ENCODE data around the gene MYO1D. TPM values are rescaled to one million over a fixed set of nuclear protein-coding genes. Genes with fewer than 3 reads are reported as not detected.

MYO1D gene
- total RNA-seq, 1 experiment from 2014 or later, result 57.2 TPM

- BruUV-seq (replicated peaks), result no TSS peak
- Mint-ChIP-seq H3K27me3 (ENCODE audit: unreplicated experiment) (no peaks in the 10 kb centered on the region), H3K36me3 (ENCODE audit: insufficient read depth, unreplicated experiment) (peaks cover 57% of the 10 kb centered on the region)
These were observed 412.6 kb downstream of the MYO1D start for GRCh38 chr17:32464374-32464773.

GRCh38 chr17:32463304-32463703, 413.6 kb downstream of the MYO1D start:
- Mint-ChIP-seq H3K4me3 (ENCODE audit: low read depth, unreplicated experiment) (no peak overlapping the region), H3K27ac (ENCODE audit: unreplicated experiment) (peak overlapping the region; percentile 37), H3K9me3 (ENCODE audit: low read depth, unreplicated experiment) (no peaks in the 10 kb centered on the region), H3K36me3 (ENCODE audit: insufficient read depth, unreplicated experiment) (peaks cover 58% of the 10 kb centered on the region), H3K27me3 (ENCODE audit: unreplicated experiment) (no peaks in the 10 kb centered on the region), H3K4me1 (ENCODE audit: low read depth, unreplicated experiment) (peaks cover 12% of the 10 kb centered on the region)
- TF ChIP-seq CTCF (IDR thresholded peaks at IDR 0.05; ENCODE audit: unreplicated experiment), result no peak
- DNase-seq, result no peak
- CTCF ChIA-PET, result interaction anchor here (0.7 to 3.9 kb wide), 4 partner anchors 18 to 126 kb away, joined by 3 to 22 read pairs (median 4); partner anchors contain the start of genes CDK5R1 and PSMD11
- no TSS peak for BruUV-seq (replicated peaks)
- intact Hi-C loops (cut with micrococcal nuclease; ENCODE audit: unreplicated experiment), result loop anchor here (2.0 to 5.0 kb wide), 2 partner anchors 145 to 294 kb away; no protein-coding TSS in a partner anchor

More at GRCh38 chr17:32464374-32464773, 412.6 kb downstream of the MYO1D start:
- Mint-ChIP-seq H3K9me3 (ENCODE audit: low read depth, unreplicated experiment) (no peaks in the 10 kb centered on the region), H3K4me1 (ENCODE audit: low read depth, unreplicated experiment) (peaks cover 8% of the 10 kb centered on the region), H3K4me3 (ENCODE audit: low read depth, unreplicated experiment) (no peak overlapping the region), H3K27ac (ENCODE audit: unreplicated experiment) (no peak overlapping the region)
- CTCF ChIA-PET, result interaction anchor here (0.7 to 3.9 kb wide), 3 partner anchors 9 to 54 kb away, joined by 4 to 22 read pairs (median 5); partner anchors contain the start of gene PSMD11
- DNase-seq, result no peak
- no peak for TF ChIP-seq CTCF (IDR thresholded peaks at IDR 0.05; ENCODE audit: unreplicated experiment)
- intact Hi-C loops (cut with micrococcal nuclease; ENCODE audit: unreplicated experiment), result loop anchor here (5.0 kb wide), 1 partner anchor 293 kb away; no protein-coding TSS in a partner anchor

DNA sequence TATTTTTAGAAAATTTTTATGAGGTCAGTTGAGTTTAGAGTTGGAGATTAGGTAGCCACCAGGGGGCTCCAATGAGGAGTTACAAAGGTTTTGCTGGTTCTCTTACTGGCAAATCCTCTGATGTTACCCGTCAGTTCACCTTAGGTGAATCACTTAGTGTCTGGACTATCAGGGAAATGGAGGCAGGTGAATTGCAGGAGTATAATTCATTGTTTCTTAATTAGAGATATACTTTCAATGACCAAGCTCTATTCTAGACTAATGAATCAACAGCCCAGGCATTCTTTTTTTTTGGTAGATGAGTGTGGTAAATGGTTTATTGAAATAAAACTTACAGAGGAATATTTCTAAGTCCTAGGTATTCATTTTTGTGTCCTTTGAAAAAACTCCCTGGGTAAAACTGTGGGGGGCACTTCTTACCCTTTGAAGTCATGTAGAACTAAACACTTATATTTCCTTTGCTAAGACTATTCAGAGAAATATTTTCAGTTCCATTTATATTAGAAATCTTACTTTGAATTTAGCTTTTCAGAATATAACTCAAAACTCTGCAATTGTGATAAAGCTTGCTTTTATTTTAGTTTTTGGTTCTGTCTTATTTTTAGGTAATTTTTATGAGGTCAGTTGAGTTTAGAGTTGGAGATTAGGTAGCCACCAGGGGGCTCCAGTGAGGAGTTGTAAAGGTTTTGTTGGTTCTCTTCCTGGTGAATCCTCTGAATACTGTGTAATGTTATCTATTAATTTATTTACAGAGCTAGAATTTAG, 414.9 kb downstream of the MYO1D start:
- Mint-ChIP-seq H3K4me1 (ENCODE audit: low read depth, unreplicated experiment) (peaks cover 17% of the 10 kb centered on the region), H3K9me3 (ENCODE audit: low read depth, unreplicated experiment) (no peaks in the 10 kb centered on the region), H3K36me3 (ENCODE audit: insufficient read depth, unreplicated experiment) (peaks cover 51% of the 10 kb centered on the region), H3K27me3 (ENCODE audit: unreplicated experiment) (no peaks in the 10 kb centered on the region), H3K27ac (ENCODE audit: unreplicated experiment) (no peak overlapping the region), H3K4me3 (ENCODE audit: low read depth, unreplicated experiment) (no peak overlapping the region)
- peak; percentile 66 for TF ChIP-seq CTCF (IDR thresholded peaks at IDR 0.05; ENCODE audit: unreplicated experiment)
- CTCF ChIA-PET, result interaction anchor here (1.0 to 3.9 kb wide), 5 partner anchors 17 to 293 kb away, joined by 3 to 22 read pairs (median 3); partner anchors contain the start of genes CDK5R1 and PSMD11
- BruUV-seq (replicated peaks), result no TSS peak
- DNase-seq, result peak; percentile 75
- intact Hi-C loops (cut with micrococcal nuclease; ENCODE audit: unreplicated experiment), result loop anchor here (2.0 to 5.0 kb wide), 2 partner anchors 147 to 295 kb away; no protein-coding TSS in a partner anchor

- no peak for DNase-seq
- BruUV-seq (replicated peaks), result no TSS peak
- intact Hi-C loops (cut with micrococcal nuclease; ENCODE audit: unreplicated experiment), result loop anchor here (5.0 kb wide), 1 partner anchor 296 kb away; no protein-coding TSS in a partner anchor
- Mint-ChIP-seq H3K27me3 (ENCODE audit: unreplicated experiment) (no peaks in the 10 kb centered on the region), H3K4me1 (ENCODE audit: low read depth, unreplicated experiment) (peaks cover 17% of the 10 kb centered on the region), H3K36me3 (ENCODE audit: insufficient read depth, unreplicated experiment) (peaks cover 51% of the 10 kb centered on the region), H3K27ac (ENCODE audit: unreplicated experiment) (no peak overlapping the region), H3K4me3 (ENCODE audit: low read depth, unreplicated experiment) (no peak overlapping the region), H3K9me3 (ENCODE audit: low read depth, unreplicated experiment) (no peaks in the 10 kb centered on the region)
- CTCF ChIA-PET, result interaction anchor here (1.1 to 3.9 kb wide), 2 partner anchors 16 to 111 kb away, joined by 3 to 22 read pairs; partner anchors contain the start of gene PSMD11
- TF ChIP-seq CTCF (IDR thresholded peaks at IDR 0.05; ENCODE audit: unreplicated experiment), result no peak
These were observed 415.4 kb downstream of the MYO1D start for GRCh38 chr17:32461498-32461852.
